Activated T-helper 1 cell treated with anti-CD3 and anti-CD28 coated beads, Interleukin-12 subunit alpha, Interleukin-12 subunit beta, Interleukin-2, Interleukin-4 antibody, amounts not matched to agents 30 ng/mL and 10 ng/mL and 1 ng/mL, durations not matched to agents 14 hours and 24 hours and 36 hours (primary cell): ENCODE results near the gene NOTCH4. TPM values are rescaled to one million over a fixed set of nuclear protein-coding genes. Genes with fewer than 3 reads are reported as not detected.
A peak's percentile ranks its signal among the peaks of the same experiment; 100 is the strongest.
"Not testable (repeated sequence)": the region's sequence is repeated elsewhere in the genome, so short reads cannot be mapped to it uniquely, and the experiment has no call there.

ENCODE experiments used
- DNase-seq: peaks from one replicate; pipeline ENCODE4 v3.0.0; 2021; ENCODE audit warnings: low spot score
- H3K27ac Mint-ChIP-seq: one replicate; pipeline ENCODE4 v1.8.0; 2021; ENCODE audit warnings: mild to moderate bottlenecking, mixed read lengths
- H3K27me3 Mint-ChIP-seq: one replicate; pipeline ENCODE4 v1.8.0; 2022; ENCODE audit warnings: mild to moderate bottlenecking, moderate library complexity, mixed read lengths; ENCODE audit not compliant: insufficient read depth
- H3K36me3 Mint-ChIP-seq: one replicate; pipeline ENCODE4 v1.8.0; 2021; ENCODE audit warnings: low read depth, mixed read lengths
- H3K4me1 Mint-ChIP-seq: one replicate; pipeline ENCODE4 v1.8.0; 2021; ENCODE audit warnings: low read depth, mixed read lengths
- H3K4me3 Mint-ChIP-seq: one replicate; pipeline ENCODE4 v1.8.0; 2021; ENCODE audit warnings: mild to moderate bottlenecking, moderate library complexity, mixed read lengths
- H3K9me3 Mint-ChIP-seq: one replicate; pipeline ENCODE4 v1.8.0; 2021; ENCODE audit warnings: mixed read lengths
- intact Hi-C: fragments of 100-400 bp; cut with micrococcal nuclease; formaldehyde crosslinking; loops from one replicate; pipeline ENCODE4 v1.15.1; 2024
- total RNA-seq: library from RNA; stranded (reverse); gene quantifications from 2 replicates; pipeline ENCODE4 v1.2.3, GENCODE V29; 2022

Gene NOTCH4
- total RNA-seq, 1 donor from 2014 or later = 0.73 TPM

DNA sequence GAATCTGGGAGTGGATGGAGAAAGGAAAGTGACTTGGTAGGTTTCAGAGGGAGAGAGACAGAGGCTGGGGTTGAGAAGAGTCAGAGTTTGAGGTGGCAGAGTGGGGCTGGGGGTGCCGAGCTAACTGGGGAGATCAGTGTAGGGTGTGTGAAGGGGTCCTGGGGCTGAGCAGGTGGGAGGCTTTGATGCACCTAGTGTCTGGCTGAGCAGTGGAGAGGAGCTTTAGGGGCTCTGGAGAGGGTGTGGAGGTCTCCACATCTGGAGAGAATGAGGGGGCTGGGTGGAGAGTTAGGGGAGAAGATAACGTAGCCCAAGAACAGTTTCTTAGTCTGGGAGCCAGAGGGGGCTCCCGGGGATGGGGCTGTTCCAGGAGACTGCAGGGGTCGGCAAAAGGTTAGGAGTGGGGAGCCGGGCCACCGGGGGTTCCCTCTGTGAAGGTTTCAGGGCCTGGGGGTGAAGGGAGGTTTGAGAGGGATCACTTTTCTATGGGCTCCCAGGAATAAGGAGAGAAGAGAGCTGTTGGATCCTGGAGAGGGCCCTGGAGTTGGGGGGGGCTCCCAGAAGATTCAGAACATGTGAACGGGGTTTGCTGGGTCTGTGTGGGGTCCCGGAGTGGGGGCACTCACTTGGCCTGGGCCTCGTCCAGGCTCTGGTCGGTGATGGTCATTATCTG is 34.7 kb downstream of the NOTCH4 start:
- no peaks in the 10 kb centered on the region for H3K27me3 Mint-ChIP-seq
- H3K4me3 Mint-ChIP-seq = peak overlapping the region; percentile 82
- peaks cover 61% of the 10 kb centered on the region for H3K4me1 Mint-ChIP-seq
- H3K36me3 Mint-ChIP-seq = peaks cover 27% of the 10 kb centered on the region
- H3K9me3 Mint-ChIP-seq = no peaks in the 10 kb centered on the region
- intact Hi-C loops = no loop called here
- peak overlapping the region; percentile 83 for H3K27ac Mint-ChIP-seq
- no peak for DNase-seq

DNA sequence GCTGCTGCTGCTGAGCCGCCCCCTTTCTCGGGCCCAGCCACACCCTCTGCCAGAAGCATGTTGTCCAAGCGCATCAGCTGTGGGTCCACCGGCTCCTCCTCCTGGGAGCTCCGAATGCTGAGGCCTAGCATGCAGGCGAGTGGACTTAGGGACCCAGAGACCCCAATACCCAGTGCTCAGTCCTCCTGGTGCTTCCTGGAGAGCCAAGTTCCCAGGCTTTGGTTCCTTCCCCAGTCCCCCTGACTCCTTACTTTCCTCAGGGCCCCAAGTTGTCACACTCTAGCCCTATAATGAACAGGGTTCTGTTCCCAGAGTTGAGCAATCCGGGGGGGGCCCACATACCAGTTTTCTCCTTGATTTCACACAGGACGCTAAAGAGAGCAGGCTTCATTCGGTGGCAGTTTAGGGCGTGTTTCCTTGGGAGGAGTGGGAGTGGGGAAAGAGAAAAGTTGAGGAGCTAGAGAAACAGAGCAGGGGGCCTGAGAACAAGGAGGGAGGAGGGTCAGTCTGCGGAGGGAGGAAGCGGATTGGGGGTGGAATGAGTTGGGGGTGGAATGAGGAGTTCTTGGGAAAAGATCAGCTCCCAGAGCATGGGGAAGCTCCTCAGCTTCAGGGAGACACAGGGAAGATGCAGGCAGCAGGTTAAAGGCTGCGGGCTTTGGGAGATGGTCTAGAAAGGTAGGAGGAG is 35.3 kb downstream of the NOTCH4 start:
- Mint-ChIP-seq H3K27ac (peak overlapping the region; percentile 83), H3K36me3 (peaks cover 27% of the 10 kb centered on the region), H3K9me3 (no peaks in the 10 kb centered on the region), H3K4me3 (peak overlapping the region; percentile 82), H3K27me3 (no peaks in the 10 kb centered on the region), H3K4me1 (peaks cover 55% of the 10 kb centered on the region)
- DNase-seq = no peak
- intact Hi-C loops = no loop called here

DNA sequence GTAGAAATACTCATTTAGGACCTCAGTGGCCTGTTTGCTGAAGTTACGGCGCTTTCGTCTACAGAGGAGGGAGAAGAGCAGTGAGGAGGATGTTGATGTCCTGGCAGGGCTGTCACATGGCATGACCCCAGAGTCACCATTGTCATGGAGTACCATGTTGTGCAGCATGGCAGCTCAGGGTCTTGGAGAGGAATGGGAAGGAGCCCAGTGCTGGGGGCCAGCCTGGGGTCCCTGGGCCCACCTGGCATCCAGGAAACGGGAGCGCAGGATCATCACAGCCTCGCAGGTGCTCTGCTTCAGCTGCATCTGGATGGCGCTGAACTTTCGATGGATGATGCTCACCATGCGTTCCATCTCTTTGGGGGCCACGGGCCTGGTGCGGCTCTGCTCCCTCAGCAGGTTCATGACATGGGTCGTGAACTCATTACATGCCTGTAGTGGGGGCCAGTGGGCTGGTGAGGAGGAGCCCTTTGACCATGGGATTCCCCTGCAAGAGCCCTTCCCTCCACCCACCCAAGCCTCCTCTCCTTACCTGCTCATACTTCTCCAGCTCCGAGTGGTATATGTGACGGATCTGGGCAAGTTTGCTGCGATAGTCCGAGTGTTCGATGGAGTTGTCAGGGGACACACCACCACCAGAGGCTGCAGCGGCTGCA is 36.0 kb downstream of the NOTCH4 start:
- H3K27ac Mint-ChIP-seq = peak overlapping the region; percentile 78
- intact Hi-C loops, H3K27me3 Mint-ChIP-seq, DNase-seq, H3K9me3 Mint-ChIP-seq: not testable (repeated sequence)
- peak overlapping the region; percentile 82 for H3K4me3 Mint-ChIP-seq
- H3K36me3 Mint-ChIP-seq = peaks cover 27% of the 10 kb centered on the region
- H3K4me1 Mint-ChIP-seq = peaks cover 55% of the 10 kb centered on the region

DNA sequence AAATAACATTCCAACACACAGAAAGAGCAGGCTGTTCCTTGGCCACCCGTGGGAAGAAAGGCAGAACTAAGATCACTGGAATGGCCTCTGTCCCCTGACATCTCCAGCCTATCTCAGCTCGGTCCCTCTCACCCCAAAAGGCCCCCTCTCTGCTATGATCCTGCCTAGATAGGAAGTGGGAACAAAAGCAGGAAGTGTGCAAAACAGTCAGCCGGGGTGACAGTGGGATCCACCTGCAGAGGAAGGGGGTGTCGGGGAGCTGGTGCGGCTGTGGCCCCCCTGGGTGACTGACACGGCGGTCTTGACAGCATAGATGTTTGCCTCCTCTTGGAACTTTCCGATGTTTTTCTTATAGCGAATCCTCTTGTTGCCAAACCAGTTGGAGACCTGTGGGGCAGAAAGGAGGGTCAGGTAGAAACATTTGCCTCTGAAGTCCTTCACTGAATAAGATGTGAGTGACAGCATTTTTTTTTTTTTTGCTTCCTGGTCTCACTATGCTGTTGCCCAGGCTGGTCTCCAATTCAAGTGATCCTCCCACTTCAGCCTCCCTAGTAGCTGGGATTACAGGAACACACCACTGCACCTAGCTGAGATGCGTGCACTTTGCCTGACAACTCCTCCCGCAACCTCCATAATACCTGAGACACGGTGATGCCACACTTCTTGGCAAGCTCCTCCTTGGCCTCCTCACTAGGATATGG is 36.7 kb downstream of the NOTCH4 start:
- intact Hi-C loops = no loop called here
- H3K4me1 Mint-ChIP-seq = peaks cover 55% of the 10 kb centered on the region
- H3K4me3 Mint-ChIP-seq = peak overlapping the region; percentile 67
- DNase-seq = no peak
- no peaks in the 10 kb centered on the region for H3K27me3 Mint-ChIP-seq
- peak overlapping the region; percentile 85 for H3K27ac Mint-ChIP-seq
- H3K9me3 Mint-ChIP-seq = no peaks in the 10 kb centered on the region
- H3K36me3 Mint-ChIP-seq = peaks cover 31% of the 10 kb centered on the region

DNA sequence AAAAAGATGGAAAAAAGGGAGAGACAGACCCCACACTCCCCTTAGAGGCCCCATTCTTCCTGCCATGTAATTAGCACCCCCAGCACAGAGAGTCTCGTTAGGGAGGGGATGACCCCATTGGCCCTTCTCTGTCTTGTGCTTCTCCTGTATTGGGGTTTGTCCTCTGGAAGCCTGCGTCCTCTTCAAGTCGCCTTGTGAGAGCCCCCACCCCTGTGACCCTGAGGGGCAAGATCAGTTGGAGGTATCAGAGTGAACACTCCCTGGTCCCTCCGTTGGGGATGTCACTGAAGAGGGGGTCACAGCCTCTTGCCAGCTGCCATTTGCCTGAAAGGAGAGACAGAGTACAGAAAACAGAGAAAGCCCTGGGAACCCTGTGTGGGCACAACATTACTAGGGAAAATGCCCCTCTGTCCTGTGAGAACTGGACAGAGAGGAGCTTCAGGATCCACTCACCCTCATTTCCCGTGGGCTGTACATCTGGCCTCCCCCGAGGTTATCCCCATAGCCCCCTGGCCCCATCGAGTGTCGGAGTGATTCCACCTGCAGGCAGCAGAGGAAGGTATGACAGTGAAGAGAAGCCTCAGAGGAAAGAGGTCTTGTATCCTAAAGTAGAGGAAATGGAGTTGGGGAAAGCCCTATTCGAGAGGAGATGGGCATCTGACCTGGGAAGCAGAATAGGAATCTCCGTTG is 37.6 kb downstream of the NOTCH4 start:
- H3K27me3 Mint-ChIP-seq, H3K9me3 Mint-ChIP-seq, intact Hi-C loops, DNase-seq: not testable (repeated sequence)
- H3K36me3 Mint-ChIP-seq = peaks cover 34% of the 10 kb centered on the region
- peak overlapping the region; percentile 85 for H3K27ac Mint-ChIP-seq
- peak overlapping the region; percentile 65 for H3K4me3 Mint-ChIP-seq
- peaks cover 49% of the 10 kb centered on the region for H3K4me1 Mint-ChIP-seq

DNA sequence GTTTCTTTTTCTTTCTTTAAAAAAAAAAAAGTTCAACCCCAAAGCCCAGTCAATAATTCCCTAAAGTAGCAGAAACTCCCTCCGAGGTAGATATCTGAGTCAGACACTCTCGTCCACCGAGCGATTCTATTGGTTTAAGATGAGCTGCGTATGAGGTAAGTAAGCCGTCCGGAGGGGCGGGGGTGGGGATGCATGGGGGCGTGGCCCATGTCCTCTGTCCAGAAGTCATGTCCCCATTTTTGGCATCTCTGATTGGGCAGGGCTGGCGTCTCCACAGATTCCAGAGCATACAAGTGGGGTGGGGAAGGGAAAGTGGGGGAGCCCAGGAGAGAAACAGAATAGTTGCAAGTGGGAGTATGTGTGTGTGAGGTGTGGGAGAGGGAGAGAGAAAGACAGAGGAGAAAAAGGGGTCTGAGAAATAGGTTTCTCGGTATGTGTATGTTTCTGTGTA is 38.2 kb downstream of the NOTCH4 start:
- Mint-ChIP-seq H3K4me3 (peak overlapping the region; percentile 38), H3K36me3 (peaks cover 39% of the 10 kb centered on the region), H3K27ac (peak overlapping the region; percentile 85), H3K4me1 (peaks cover 48% of the 10 kb centered on the region)
- intact Hi-C loops, H3K27me3 Mint-ChIP-seq, H3K9me3 Mint-ChIP-seq, DNase-seq: not testable (repeated sequence)

DNA sequence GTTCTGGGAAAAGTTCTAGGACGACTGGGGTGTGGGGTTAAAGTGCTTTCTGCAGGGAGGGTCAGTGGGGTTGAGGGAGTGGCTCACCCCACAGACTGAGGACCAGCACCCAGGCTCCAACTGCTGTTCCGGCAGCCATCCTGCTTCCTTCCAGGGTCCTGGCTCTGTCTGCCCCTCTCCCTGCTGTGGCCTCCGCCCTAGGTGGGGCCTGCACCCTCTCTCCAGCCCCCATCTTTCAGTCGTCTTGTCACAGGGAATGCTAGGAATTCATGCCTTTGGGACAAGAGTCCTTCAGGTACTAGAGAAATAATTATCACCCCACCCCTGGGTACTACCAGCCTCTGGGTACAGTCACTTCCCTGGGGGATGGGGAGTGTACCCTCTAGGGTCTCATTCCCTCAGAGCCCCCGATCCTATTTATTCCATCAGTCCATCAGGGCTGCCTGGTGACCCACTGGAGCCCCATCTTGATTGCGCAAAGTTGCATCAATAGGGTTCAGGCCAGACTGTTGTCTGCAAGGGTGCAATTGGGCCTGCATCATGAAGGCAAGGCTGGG is 39.7 kb downstream of the NOTCH4 start, which contains the start of gene AGER:
AGER (minus strand) TSS at position 170 of the 557 bp plus-strand sequence; CDS start at position 139, 31 bp downstream.
- intact Hi-C loops = no loop called here
- Mint-ChIP-seq H3K27me3 (no peaks in the 10 kb centered on the region), H3K9me3 (no peaks in the 10 kb centered on the region), H3K4me3 (no peak within 1 kb of the TSS), H3K4me1 (peaks cover 55% of the 10 kb centered on the region), H3K36me3 (peaks cover 46% of the 10 kb centered on the region), H3K27ac (peak within 1 kb of the TSS; percentile 29)
- no peak for DNase-seq

DNA sequence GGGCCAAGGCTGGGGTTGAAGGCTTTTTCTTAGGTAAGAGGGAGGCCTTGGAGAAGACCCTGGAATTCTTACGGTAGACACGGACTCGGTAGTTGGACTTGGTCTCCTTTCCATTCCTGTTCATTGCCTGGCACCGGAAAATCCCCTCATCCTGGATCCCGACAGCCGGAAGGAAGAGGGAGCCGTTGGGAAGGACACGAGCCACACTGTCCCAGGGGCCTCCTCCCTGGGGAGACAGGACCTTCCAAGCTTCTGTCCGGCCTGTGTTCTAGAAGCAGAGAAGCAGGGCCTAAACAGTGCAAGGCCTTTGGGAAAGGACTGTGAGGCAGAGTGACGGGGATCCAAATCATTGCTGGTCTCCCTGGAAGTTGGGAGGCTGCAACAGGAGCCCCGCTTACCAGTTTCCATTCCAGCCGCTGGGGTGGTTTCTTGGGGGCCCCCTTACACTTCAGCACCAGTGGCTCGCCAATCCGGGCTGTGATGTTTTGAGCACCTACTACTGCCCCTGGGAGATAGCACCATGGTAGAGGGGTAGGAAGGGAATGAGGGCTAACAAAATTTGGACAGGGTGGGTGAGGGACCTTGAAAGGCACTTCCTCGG is 40.3 kb downstream of the NOTCH4 start:
- peak overlapping the region; percentile 1 for H3K27ac Mint-ChIP-seq
- peaks cover 48% of the 10 kb centered on the region for H3K36me3 Mint-ChIP-seq
- peaks cover 55% of the 10 kb centered on the region for H3K4me1 Mint-ChIP-seq
- intact Hi-C loops = no loop called here
- no peaks in the 10 kb centered on the region for H3K27me3 Mint-ChIP-seq
- no peak for DNase-seq
- no peaks in the 10 kb centered on the region for H3K9me3 Mint-ChIP-seq
- H3K4me3 Mint-ChIP-seq = no peak overlapping the region

DNA sequence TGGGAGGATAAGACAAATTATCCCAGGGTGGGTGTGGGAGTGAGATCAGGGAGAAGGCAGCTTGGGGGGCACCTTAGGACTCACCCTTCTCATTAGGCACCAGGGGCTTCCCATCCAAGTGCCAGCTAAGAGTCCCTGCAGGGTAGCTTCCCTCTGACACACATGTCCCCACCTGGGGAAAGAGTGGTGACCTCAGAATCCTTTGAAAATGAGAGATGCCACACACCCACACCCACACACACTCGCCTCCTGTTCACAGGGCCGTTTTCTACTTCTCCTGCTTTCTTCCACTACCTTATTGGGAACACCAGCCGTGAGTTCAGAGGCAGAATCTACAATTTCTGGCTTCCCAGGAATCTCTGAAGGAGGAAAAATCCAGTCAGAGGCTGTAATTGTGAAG is 40.8 kb downstream of the NOTCH4 start:
- H3K4me1 Mint-ChIP-seq = peaks cover 55% of the 10 kb centered on the region
- H3K36me3 Mint-ChIP-seq = peaks cover 48% of the 10 kb centered on the region
- H3K4me3 Mint-ChIP-seq = no peak overlapping the region
- no peak for DNase-seq
- no peaks in the 10 kb centered on the region for H3K9me3 Mint-ChIP-seq
- intact Hi-C loops = no loop called here
- peak overlapping the region; percentile 41 for H3K27ac Mint-ChIP-seq
- H3K27me3 Mint-ChIP-seq = no peaks in the 10 kb centered on the region

DNA sequence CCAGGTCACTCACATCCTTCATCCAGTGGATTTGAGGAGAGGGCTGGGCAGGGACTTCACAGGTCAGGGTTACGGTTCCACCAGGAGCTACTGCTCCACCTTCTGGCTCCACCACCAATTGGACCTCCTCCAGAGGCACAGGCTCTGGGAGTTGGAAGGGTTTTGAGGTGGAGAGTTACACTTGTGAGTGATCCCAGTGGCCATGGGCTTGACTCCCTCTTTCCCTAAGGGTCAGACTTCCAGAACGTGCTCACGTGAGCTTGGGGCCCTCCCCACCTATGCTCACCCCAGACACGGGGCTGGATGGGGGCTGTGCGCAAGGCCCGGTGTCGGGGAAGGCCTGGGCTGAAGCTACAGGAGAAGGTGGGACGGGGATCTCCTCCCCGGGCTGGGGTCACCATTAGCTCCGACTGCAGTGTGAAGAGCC is 41.3 kb downstream of the NOTCH4 start:
- peaks cover 54% of the 10 kb centered on the region for H3K4me1 Mint-ChIP-seq
- peaks cover 46% of the 10 kb centered on the region for H3K36me3 Mint-ChIP-seq
- H3K27ac Mint-ChIP-seq = peak overlapping the region; percentile 41

DNA sequence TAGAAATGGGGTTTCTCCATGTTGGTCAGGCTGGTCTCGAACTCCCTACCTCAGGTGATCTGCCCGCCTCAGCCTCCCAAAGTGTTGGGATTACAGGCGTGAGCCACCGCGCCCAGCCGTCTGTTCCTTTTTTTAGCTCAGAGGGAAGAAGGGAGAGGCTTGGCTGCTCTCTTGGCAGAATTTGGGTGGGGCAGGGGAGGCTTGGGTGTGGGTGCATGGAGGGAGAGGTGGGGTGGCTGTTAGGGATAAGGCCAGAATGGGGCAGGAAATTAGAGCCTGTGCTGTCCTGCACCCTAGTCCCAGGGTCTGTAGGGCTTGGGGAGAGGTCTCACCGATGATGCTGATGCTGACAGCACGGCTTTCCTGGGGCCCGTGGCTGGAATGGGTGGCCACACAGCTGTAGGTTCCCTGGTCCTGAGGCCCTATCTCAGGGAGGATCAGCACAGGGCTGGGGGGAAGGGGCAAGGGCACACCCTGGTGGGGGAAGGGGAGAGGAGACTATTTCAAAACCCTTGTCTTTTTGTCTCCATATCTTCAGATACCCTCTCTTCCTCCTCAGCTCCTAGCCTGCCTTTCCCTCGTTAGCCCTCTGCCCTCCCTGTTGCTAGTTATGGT is 41.8 kb downstream of the NOTCH4 start:
- no peaks in the 10 kb centered on the region for H3K9me3 Mint-ChIP-seq
- intact Hi-C loops = no loop called here
- DNase-seq = no peak
- peaks cover 41% of the 10 kb centered on the region for H3K36me3 Mint-ChIP-seq
- H3K27ac Mint-ChIP-seq = no peak overlapping the region
- peaks cover 54% of the 10 kb centered on the region for H3K4me1 Mint-ChIP-seq
- no peak overlapping the region for H3K4me3 Mint-ChIP-seq
- no peaks in the 10 kb centered on the region for H3K27me3 Mint-ChIP-seq

More for the DNA sequence above, 41.3 kb downstream of the NOTCH4 start:
- intact Hi-C loops = no loop called here
- Mint-ChIP-seq H3K9me3 (no peaks in the 10 kb centered on the region), H3K27me3 (no peaks in the 10 kb centered on the region), H3K4me3 (no peak overlapping the region)
- no peak for DNase-seq
